Tibial artery (tissue), 4 donors: Measurements from ENCODE around the gene TEX26.

Experiments used
- DNase-seq, 2 donors: peaks; one replicate each; pipeline ENCODE4 v3.0.0-alpha.2; 2019
- H3K27ac ChIP-seq, 2 donors: fragments of 200-600 bp; sonication (generic) in 1 of 2; 1 replicate in 1 of 2; 2 replicates in 1 of 2; pipeline ENCODE4 v1.5.1; 2018 to 2019; ENCODE audit warnings: mild to moderate bottlenecking in 1 of 2
- H3K27me3 ChIP-seq, 2 donors: fragments of 200-600 bp; sonication (generic) in 1 of 2; one replicate each; pipeline versions ENCODE4 v1.5.1 to v1.6.0; 2016 to 2019
- H3K36me3 ChIP-seq, 3 donors: fragments of 200-600 bp; sonication (generic) in 2 of 3; one replicate each; pipeline ENCODE4 v1.5.1; 2016 to 2019; ENCODE audit warnings: mild to moderate bottlenecking in 2 of 3
- H3K4me1 ChIP-seq, 4 donors: fragments of 200-600 bp; sonication (generic) in 2 of 4; 1 replicate in 3 of 4; 2 replicates in 1 of 4; pipeline ENCODE4 v1.5.1; 2016 to 2019
- H3K4me3 ChIP-seq, 2 donors: fragments of 200-600 bp; sonication (generic) in 1 of 2; 1 replicate in 1 of 2; 2 replicates in 1 of 2; pipeline ENCODE4 v1.5.1; 2018 to 2019; ENCODE audit warnings: mild to moderate bottlenecking in 2 of 2
- H3K9me3 ChIP-seq, 3 donors: fragments of 200-600 bp; sonication (generic) in 1 of 3; one replicate each; pipeline ENCODE4 v1.5.1; 2016 to 2019
- intact Hi-C: fragments of 100-400 bp; cut with DNase I; formaldehyde crosslinking; loops from one replicate; pipeline ENCODE4 v1.15.0; 2023; ENCODE audit warnings: low total_unique reads
- TF ChIP-seq, protein P1 (sequence below), 2 experiments: fragments of 200-600 bp in 1 of 2; fragments of 450-650 bp in 1 of 2; IDR thresholded peaks; one replicate each; pipeline ENCODE4 v1.5.1; 2017 to 2019; ENCODE audit warnings: antibody characterized with exemption in 2 of 2, mild to moderate bottlenecking in 1 of 2, moderate library complexity in 1 of 2

The TEX26 gene

DNA sequence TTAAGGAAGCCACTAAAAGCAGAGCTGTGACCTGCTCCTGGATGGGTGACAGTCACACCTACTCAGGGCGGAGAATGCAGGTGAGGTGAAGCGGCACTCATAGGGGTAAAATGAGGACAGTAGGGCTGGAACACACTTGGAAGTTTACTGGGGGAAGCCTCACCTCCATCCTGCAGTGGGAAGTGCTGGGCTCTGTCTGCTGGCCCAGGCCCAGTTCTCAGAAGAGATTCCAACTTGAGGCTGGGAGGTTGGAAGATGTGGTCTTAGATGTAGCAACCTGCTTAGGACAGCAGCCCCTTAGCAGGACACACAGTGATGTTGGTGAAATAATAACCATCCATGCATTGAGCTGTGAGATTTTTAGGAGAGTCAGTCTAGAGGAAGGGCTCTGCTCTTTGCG lies 21.8 kb upstream of the TEX26 start:
- Histone ChIP-seq H3K9me3 (no peaks in the 10 kb centered on the region), H3K4me3 (peak overlapping the region in 1 of 2 donors; percentile 2), H3K27ac (no peak overlapping the region), H3K4me1 (peaks cover 0 to 73% (median 29%) of the 10 kb centered on the region in 4 donors), H3K27me3 (no peaks in the 10 kb centered on the region), H3K36me3 (no peaks in the 10 kb centered on the region)
- TF ChIP-seq, protein P1, sequence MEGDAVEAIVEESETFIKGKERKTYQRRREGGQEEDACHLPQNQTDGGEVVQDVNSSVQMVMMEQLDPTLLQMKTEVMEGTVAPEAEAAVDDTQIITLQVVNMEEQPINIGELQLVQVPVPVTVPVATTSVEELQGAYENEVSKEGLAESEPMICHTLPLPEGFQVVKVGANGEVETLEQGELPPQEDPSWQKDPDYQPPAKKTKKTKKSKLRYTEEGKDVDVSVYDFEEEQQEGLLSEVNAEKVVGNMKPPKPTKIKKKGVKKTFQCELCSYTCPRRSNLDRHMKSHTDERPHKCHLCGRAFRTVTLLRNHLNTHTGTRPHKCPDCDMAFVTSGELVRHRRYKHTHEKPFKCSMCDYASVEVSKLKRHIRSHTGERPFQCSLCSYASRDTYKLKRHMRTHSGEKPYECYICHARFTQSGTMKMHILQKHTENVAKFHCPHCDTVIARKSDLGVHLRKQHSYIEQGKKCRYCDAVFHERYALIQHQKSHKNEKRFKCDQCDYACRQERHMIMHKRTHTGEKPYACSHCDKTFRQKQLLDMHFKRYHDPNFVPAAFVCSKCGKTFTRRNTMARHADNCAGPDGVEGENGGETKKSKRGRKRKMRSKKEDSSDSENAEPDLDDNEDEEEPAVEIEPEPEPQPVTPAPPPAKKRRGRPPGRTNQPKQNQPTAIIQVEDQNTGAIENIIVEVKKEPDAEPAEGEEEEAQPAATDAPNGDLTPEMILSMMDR (IDR thresholded peaks at IDR 0.05), result no peak
- intact Hi-C loops, result no loop called here
- DNase-seq, result no peak

DNA sequence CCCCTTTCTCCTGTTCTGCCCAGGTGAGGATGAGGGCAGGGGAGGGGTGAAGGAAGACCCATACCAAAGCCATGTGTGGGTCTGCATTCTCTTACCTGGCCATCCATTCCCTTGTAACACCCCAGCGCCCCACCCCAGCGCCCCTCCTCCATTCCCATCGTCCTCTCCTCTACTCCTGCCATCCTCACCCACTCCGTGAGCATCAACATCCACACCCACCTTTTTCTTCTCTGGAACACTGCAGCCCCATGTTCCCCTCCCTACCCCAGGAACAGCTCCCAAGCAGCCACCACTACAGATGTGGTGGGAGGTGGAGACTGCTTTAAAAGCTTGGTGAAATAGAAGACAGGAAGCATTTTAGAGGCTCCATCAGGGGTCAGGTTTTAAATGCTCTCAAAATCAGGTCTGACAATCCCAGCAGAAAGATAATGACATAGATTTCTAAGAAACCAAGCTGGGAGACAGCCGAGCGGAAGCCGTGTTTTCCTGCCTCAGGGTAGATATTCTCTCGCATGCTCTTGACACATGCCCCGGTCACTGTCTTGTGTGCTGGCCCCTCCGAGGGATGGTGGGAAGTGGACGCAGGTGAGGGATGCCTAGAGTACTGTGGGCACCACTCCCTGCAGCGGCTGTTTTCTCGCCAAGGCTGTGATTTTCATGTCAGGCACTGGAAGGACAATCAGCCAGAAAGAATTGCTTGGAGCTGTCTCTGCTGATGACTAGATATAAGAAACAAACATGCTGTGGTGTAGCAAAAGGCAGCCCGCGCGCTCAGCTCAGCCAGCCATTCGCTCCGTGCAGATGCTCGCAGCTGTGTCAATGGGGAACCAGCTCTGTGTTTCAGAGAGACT lies 16.5 kb upstream of the TEX26 start:
- intact Hi-C loops, result no loop called here
- H3K27ac ChIP-seq, result peak overlapping the region in 1 of 2 donors; percentile 27
- H3K4me1 ChIP-seq, result peaks cover 0 to 24% (median 13%) of the 10 kb centered on the region in 4 donors
- TF ChIP-seq, protein P1 (IDR thresholded peaks at IDR 0.05), result no peak
- DNase-seq, result no peak
- no peaks in the 10 kb centered on the region for H3K9me3 ChIP-seq
- no peak overlapping the region for H3K4me3 ChIP-seq
- peaks cover 16 to 27% (median 20%) of the 10 kb centered on the region in 3 donors for H3K36me3 ChIP-seq
- no peaks in the 10 kb centered on the region for H3K27me3 ChIP-seq

DNA sequence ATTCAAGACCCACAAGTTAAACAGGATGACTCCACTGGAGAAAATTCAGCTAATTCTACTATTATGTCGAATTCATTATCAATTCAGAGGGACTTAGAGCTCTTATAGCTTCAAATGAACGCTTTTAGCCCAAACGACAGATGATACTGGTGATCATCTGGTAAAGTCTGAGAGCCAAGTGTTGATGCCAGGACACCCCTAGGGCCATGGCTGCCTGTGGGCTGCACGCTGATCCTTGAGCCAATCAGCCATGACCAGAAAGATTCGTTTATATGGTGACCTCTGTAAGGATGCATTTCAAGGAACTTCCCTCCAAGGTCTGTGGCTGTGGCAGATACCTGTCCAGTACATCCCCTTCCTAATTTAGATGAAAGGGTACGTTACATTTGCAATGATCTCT lies 15.5 kb upstream of the TEX26 start:
- peaks cover 27 to 38% (median 28%) of the 10 kb centered on the region in 3 donors for H3K36me3 ChIP-seq
- no peak overlapping the region for H3K4me3 ChIP-seq
- intact Hi-C loops, result no loop called here
- H3K27ac ChIP-seq, result no peak overlapping the region
- no peak for DNase-seq
- TF ChIP-seq, protein P1 (IDR thresholded peaks at IDR 0.05), result no peak
- H3K4me1 ChIP-seq, result peaks cover 0 to 14% (median 5%) of the 10 kb centered on the region in 4 donors
- no peaks in the 10 kb centered on the region for H3K9me3 ChIP-seq
- H3K27me3 ChIP-seq, result no peaks in the 10 kb centered on the region

DNA sequence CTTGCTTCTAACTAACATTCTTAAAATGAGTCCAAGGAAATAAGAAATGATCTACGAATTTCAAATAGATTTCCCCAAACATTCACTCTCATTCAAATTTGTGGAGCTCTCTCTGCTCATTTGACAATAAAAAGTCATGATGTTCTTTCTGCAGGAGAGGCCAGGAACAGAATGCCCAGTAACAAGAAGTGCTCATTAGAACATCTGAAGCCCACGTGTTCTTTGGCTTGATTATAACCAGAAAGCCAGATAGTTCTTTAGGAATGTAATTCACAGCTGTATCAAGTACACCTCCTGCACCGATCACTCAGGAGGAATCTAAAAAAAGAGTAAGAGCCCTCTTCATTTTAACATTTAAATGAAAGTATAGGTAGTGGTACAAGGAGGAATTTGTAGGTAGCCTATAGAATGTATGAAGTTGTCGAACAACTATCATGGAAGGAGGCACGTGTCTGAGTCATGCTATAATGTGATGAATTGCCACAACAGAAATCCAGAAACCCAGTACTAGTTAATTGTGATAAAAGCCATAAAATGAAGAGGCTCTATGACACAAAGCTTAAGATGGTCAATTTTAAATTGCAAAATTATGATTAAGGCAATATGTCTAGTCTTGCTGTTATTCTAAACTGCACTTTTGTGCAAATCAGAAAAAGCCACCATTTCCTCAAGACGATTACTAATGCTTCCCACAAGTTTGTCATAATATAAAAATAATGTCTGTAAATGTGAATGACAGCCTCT lies 13.6 kb upstream of the TEX26 start:
- peaks cover 37 to 53% (median 45%) of the 10 kb centered on the region in 3 donors for H3K36me3 ChIP-seq
- intact Hi-C loops, result no loop called here
- H3K4me3 ChIP-seq, result no peak overlapping the region
- H3K27me3 ChIP-seq, result no peaks in the 10 kb centered on the region
- H3K4me1 ChIP-seq, result peaks cover 0 to 10% (median 0%) of the 10 kb centered on the region in 4 donors
- no peak overlapping the region for H3K27ac ChIP-seq
- no peak for DNase-seq
- no peaks in the 10 kb centered on the region for H3K9me3 ChIP-seq
- TF ChIP-seq, protein P1 (IDR thresholded peaks at IDR 0.05), result no peak

DNA sequence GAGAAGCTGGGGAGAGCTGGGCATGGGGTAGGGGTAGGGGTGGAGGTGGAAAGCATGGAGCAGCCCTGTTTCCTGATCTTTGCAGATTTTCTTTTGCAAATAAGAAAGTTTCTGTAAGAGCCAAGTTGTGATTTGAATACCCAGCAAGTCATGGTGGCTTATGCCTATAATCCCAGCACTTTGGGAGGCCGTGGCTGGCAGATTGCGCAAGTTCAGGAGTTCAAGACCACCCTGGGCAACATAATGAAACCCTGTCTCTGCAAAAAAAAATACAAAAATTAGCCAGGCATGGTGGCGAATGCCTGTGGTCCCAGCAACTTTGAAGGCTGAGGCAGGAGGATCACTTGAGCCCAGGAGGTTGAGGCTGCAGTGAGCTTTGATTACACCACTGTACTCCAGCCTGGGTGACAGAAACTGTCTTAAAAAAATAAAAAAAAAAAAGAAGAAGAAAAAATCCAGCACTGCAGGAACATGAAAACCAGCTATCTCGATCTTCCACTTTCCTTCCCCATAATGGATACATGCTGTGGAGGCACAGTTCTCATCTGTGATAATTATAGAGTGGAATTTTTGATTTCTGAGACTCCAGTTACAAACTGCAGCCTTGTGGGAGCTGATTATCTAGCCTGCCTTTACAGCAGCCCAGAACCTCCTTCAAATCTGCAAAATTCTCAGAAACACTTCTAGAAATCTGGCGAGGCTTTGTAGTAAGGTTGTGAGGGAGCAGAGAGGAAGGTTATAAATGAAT lies 12.1 kb upstream of the TEX26 start:
- Histone ChIP-seq H3K27me3 (no peaks in the 10 kb centered on the region), H3K9me3 (no peaks in the 10 kb centered on the region), H3K36me3 (peaks cover 49 to 63% (median 60%) of the 10 kb centered on the region in 3 donors), H3K27ac (no peak overlapping the region), H3K4me1 (peaks cover 0 to 10% (median 0%) of the 10 kb centered on the region in 4 donors), H3K4me3 (no peak overlapping the region)
- DNase-seq, result no peak
- intact Hi-C loops, result no loop called here
- TF ChIP-seq, protein P1 (IDR thresholded peaks at IDR 0.05), result no peak
